ENCODE measurements around the gene NPM3.

- TF ChIP-seq CTCF (conservative IDR thresholded peaks at IDR 0.05; ENCODE audit: low read length): peak; percentile 93
- TF ChIP-seq EZH2phosphoT487 (IDR thresholded peaks at IDR 0.05; ENCODE audit: borderline replicate concordance): no peak
These were observed 2.2 kb downstream of the NPM3 start for GRCh38 chr10:101780818-101781654.
